Endothelial cell (in vitro differentiated cells): ENCODE results near the gene OR2V1. TPM values are rescaled to one million over a fixed set of nuclear protein-coding genes. Genes with fewer than 3 reads are reported as not detected.
"Not testable (repeated sequence)": the region's sequence is repeated elsewhere in the genome, so short reads cannot be mapped to it uniquely, and the experiment has no call there.

Experiments
- DNase-seq: peaks from one replicate; pipeline ENCODE4 v3.0.0; 2021; ENCODE audit warnings: low spot score
- H3K27ac Mint-ChIP-seq: one replicate; pipeline ENCODE4 v1.8.0; 2021; ENCODE audit warnings: mixed read lengths, inconsistent platforms; ENCODE audit not compliant: unreplicated experiment
- H3K27me3 Mint-ChIP-seq: one replicate; pipeline ENCODE4 v1.8.0; 2021; ENCODE audit warnings: mild to moderate bottlenecking, moderate library complexity, mixed read lengths, inconsistent platforms; ENCODE audit not compliant: unreplicated experiment
- H3K36me3 Mint-ChIP-seq: one replicate; pipeline ENCODE4 v1.8.0; 2021; ENCODE audit warnings: mild to moderate bottlenecking, low read depth, mixed read lengths, inconsistent platforms; ENCODE audit not compliant: unreplicated experiment
- H3K4me1 Mint-ChIP-seq: one replicate; pipeline ENCODE4 v1.8.0; 2021; ENCODE audit warnings: mild to moderate bottlenecking, mixed read lengths, inconsistent platforms; ENCODE audit not compliant: unreplicated experiment
- H3K4me3 Mint-ChIP-seq: one replicate; pipeline ENCODE4 v1.8.0; 2021; ENCODE audit warnings: mild to moderate bottlenecking, mixed read lengths, inconsistent platforms; ENCODE audit not compliant: unreplicated experiment
- H3K9me3 Mint-ChIP-seq: one replicate; pipeline ENCODE4 v1.8.0; 2021; ENCODE audit warnings: mixed read lengths, inconsistent platforms; ENCODE audit not compliant: unreplicated experiment
- CTCF ChIP-seq: fragments of 200-600 bp; sonication (generic); IDR thresholded peaks from one replicate; pipeline ENCODE4 v1.5.0; 2021; ENCODE audit warnings: antibody characterized with exemption; ENCODE audit not compliant: unreplicated experiment
- total RNA-seq: library from RNA; stranded (reverse); fragmentation: NEBNext Ultra II Directional; extraction: Animal tissue kit (Norgen Biotek cat#: 25700); gene quantifications from one replicate; pipeline ENCODE4 v1.2.1, GENCODE V29; 2021; ENCODE audit not compliant: unreplicated experiment

Gene OR2V1
- total RNA-seq, 1 donor from 2014 or later = not detected

- H3K4me3 Mint-ChIP-seq = no peak overlapping the region
- peaks cover 23% of the 10 kb centered on the region for H3K4me1 Mint-ChIP-seq
- H3K36me3 Mint-ChIP-seq = no peaks in the 10 kb centered on the region
- TF ChIP-seq CTCF = no peak
- DNase-seq = no peak
- H3K27ac Mint-ChIP-seq = peak overlapping the region; percentile 36
- peaks cover 14% of the 10 kb centered on the region for H3K27me3 Mint-ChIP-seq
- H3K9me3 Mint-ChIP-seq = peaks cover 4% of the 10 kb centered on the region
These were observed 11.9 kb downstream of the OR2V1 start for GRCh38 chr5:181119105-181119504.

- DNase-seq = no peak
- Mint-ChIP-seq H3K27ac (no peak overlapping the region), H3K4me1 (peaks cover 23% of the 10 kb centered on the region), H3K4me3 (no peak overlapping the region), H3K9me3 (peaks cover 4% of the 10 kb centered on the region), H3K27me3 (peaks cover 17% of the 10 kb centered on the region), H3K36me3 (no peaks in the 10 kb centered on the region)
- no peak for TF ChIP-seq CTCF
These were observed 12.6 kb downstream of the OR2V1 start for GRCh38 chr5:181118369-181118768.

GRCh38 chr5:181114844-181115778 lies 15.9 kb downstream of the OR2V1 start:
- Mint-ChIP-seq H3K9me3 (peaks cover 4% of the 10 kb centered on the region), H3K27ac (no peak overlapping the region), H3K4me1 (peaks cover 7% of the 10 kb centered on the region), H3K36me3 (no peaks in the 10 kb centered on the region), H3K4me3 (peak overlapping the region; percentile 85), H3K27me3 (peaks cover 12% of the 10 kb centered on the region)
- DNase-seq = no peak
- TF ChIP-seq CTCF = no peak

- no peak for DNase-seq
- peaks cover 12% of the 10 kb centered on the region for H3K27me3 Mint-ChIP-seq
- H3K4me3 Mint-ChIP-seq = peak overlapping the region; percentile 39
- H3K9me3 Mint-ChIP-seq = peaks cover 4% of the 10 kb centered on the region
- no peaks in the 10 kb centered on the region for H3K36me3 Mint-ChIP-seq
- H3K27ac Mint-ChIP-seq = no peak overlapping the region
- peaks cover 7% of the 10 kb centered on the region for H3K4me1 Mint-ChIP-seq
- TF ChIP-seq CTCF = no peak
These were observed 16.6 kb downstream of the OR2V1 start for GRCh38 chr5:181114284-181114843.

DNA sequence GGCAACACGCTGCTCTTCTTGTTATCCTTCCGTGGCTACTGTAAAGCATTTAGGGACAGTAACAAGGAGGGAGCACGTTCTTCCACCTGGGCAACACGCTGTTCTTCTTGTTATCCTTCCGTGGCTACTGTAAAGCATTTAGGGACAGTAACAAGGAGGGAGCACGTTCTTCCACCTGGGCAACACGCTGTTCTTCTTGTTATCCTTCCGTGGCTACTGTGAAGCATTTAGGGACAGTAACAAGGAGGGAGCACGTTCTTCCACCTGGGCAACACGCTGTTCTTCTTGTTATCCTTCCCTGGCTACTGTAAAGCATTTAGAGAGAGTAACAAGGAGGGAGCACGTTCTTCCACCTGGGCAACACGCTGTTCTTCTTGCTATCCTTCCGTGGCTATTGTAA lies 17.4 kb downstream of the OR2V1 start:
- not testable (repeated sequence) for H3K4me1 Mint-ChIP-seq, H3K4me3 Mint-ChIP-seq, DNase-seq, H3K9me3 Mint-ChIP-seq, H3K27ac Mint-ChIP-seq, H3K36me3 Mint-ChIP-seq
- peaks cover 12% of the 10 kb centered on the region for H3K27me3 Mint-ChIP-seq
